Gastrocnemius medialis (tissue), 4 donors: ENCODE measurements around the gene XPNPEP2. TPM values are rescaled to one million over a fixed set of nuclear protein-coding genes. Genes with fewer than 3 reads are reported as not detected.
A peak's percentile ranks its signal among the peaks of the same experiment; 100 is the strongest.

ENCODE experiments used
- ATAC-seq, 2 donors: fragments of 150-250 bp; one replicate each; pipeline ENCODE4 v1.9.1; 2016
- DNase-seq, 2 donors: peaks; one replicate each; pipeline ENCODE4 v3.0.0-alpha.2; 2019
- H3K27ac ChIP-seq, 4 donors: fragments of 200-600 bp; sonication (generic); 1 replicate in 1 of 4; 2 replicates in 3 of 4; pipeline ENCODE4 v1.5.1; 2016 to 2018; ENCODE audit warnings: mild to moderate bottlenecking in 2 of 4, moderate library complexity in 1 of 4
- H3K27me3 ChIP-seq, 3 donors: fragments of 200-600 bp; sonication (generic) in 2 of 3; 1 replicate in 1 of 3; 2 replicates in 2 of 3; pipeline versions ENCODE4 v1.5.1 to v1.6.0; 2016 to 2019; ENCODE audit warnings: mild to moderate bottlenecking in 1 of 3, moderate library complexity in 1 of 3
- H3K36me3 ChIP-seq, 2 donors: fragments of 200-600 bp; sonication (generic) in 1 of 2; one replicate each; pipeline ENCODE4 v1.5.1; 2017 to 2018
- H3K4me1 ChIP-seq, 2 donors: fragments of 200-600 bp; sonication (generic) in 1 of 2; one replicate each; pipeline ENCODE4 v1.5.1; 2016 to 2017; ENCODE audit warnings: mild to moderate bottlenecking in 2 of 2
- H3K4me3 ChIP-seq, 4 donors: fragments of 200-600 bp; sonication (generic) in 3 of 4; 1 replicate in 1 of 4; 2 replicates in 3 of 4; pipeline ENCODE4 v1.5.1; 2016 to 2019; ENCODE audit warnings: mild to moderate bottlenecking in 2 of 4
- H3K9me3 ChIP-seq, 3 donors: fragments of 200-600 bp; sonication (generic) in 2 of 3; 1 replicate in 1 of 3; 2 replicates in 2 of 3; pipeline ENCODE4 v1.5.1; 2016 to 2019
- POLR2A ChIP-seq, 2 donors: fragments of 450-650 bp; IDR thresholded peaks; one replicate each; pipeline ENCODE4 v1.6.1; 2017; ENCODE audit warnings: antibody characterized with exemption in 2 of 2, mild to moderate bottlenecking in 2 of 2, moderate library complexity in 2 of 2
- in situ Hi-C, 4 donors: fragments of 200-750 bp; cut with MboI; loops; one replicate each; pipeline versions ENCODE4 v1.15.0 to v1.8.0; 2017; ENCODE audit warnings: low sequenced_read_pairs in 4 of 4
- intact Hi-C: fragments of 100-400 bp; cut with DNase I; formaldehyde crosslinking; loops from one replicate; pipeline ENCODE4 v1.15.1; 2023; ENCODE audit warnings: low total_unique reads
- total RNA-seq, 4 donors: library from RNA; depleted of rRNA; stranded (reverse); fragments of >200 nt; gene quantifications; one replicate each; pipeline versions ENCODE4 v1.1.0 to v1.2.3, GENCODE V29; 2016
- TF ChIP-seq, protein P1 (sequence below), 5 experiments: fragments of 450-650 bp in 3 of 5; fragments of 200-600 bp in 2 of 5; sonication (generic) in 2 of 5; IDR thresholded peaks in 4 of 5; conservative IDR thresholded peaks in 1 of 5; 1 replicate in 4 of 5; 2 replicates in 1 of 5; pipeline ENCODE4 v1.5.1; 2016 to 2019; ENCODE audit warnings: antibody characterized with exemption in 5 of 5, mild to moderate bottlenecking in 3 of 5, moderate library complexity in 3 of 5

The XPNPEP2 gene
- total RNA-seq, 4 donors from 2014 or later, result 0.15 to 2.0 (median 0.87) TPM

DNA sequence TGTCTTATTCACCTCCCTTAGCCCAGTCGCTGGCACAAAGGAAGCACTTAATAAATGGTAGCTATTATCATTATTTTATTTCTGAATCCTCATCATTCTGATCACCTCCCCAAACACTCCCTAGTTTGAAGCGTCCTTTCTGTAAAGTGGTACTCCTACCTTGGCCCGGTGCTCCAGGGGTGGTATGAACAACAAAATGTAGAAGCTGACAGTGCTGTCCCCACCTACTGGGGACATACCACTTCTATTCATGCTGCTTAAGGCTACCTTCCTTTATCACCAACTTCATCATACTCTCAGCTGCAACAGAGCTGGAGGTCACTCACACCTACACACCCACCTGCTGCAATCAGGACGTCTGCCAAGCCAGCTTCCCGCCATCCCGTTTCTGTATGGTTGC lies 43.2 kb upstream of the XPNPEP2 start:
- no peaks in the 10 kb centered on the region for H3K9me3 ChIP-seq
- ATAC-seq, result no peak
- intact Hi-C loops, result no loop called here
- no peak overlapping the region for H3K4me3 ChIP-seq
- H3K36me3 ChIP-seq, result no peaks in the 10 kb centered on the region
- H3K27me3 ChIP-seq, result no peaks in the 10 kb centered on the region
- in situ Hi-C loops, result no loop called here
- no peak overlapping the region for H3K27ac ChIP-seq
- DNase-seq, result no peak
- TF ChIP-seq, protein P1, sequence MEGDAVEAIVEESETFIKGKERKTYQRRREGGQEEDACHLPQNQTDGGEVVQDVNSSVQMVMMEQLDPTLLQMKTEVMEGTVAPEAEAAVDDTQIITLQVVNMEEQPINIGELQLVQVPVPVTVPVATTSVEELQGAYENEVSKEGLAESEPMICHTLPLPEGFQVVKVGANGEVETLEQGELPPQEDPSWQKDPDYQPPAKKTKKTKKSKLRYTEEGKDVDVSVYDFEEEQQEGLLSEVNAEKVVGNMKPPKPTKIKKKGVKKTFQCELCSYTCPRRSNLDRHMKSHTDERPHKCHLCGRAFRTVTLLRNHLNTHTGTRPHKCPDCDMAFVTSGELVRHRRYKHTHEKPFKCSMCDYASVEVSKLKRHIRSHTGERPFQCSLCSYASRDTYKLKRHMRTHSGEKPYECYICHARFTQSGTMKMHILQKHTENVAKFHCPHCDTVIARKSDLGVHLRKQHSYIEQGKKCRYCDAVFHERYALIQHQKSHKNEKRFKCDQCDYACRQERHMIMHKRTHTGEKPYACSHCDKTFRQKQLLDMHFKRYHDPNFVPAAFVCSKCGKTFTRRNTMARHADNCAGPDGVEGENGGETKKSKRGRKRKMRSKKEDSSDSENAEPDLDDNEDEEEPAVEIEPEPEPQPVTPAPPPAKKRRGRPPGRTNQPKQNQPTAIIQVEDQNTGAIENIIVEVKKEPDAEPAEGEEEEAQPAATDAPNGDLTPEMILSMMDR (IDR thresholded peaks at IDR 0.05 in 4 of 5, conservative IDR thresholded peaks at IDR 0.05 in 1 of 5), result no peak
- no peak for TF ChIP-seq POLR2A (IDR thresholded peaks at IDR 0.05)
- no peaks in the 10 kb centered on the region for H3K4me1 ChIP-seq

DNA sequence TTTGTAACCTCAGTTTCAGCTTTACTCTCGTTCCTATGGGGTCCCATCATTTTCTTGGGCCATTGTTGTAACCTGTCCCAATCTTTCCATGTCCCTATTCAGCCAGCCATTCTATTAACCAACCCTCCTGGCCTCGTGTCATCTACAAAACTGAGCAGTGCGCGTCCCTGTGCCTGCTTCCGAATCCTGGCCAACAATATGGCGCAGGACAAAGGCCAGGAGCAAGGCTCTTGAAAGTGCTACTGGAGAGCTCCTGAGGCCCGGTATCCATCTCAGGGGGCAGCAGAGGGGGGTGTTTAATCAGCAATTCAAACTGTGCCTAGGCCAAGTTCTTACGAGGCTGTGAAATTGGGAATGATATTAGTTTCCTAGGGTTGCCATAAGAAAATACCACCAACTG lies 42.8 kb upstream of the XPNPEP2 start:
- intact Hi-C loops, result no loop called here
- no peak for DNase-seq
- H3K4me3 ChIP-seq, result no peak overlapping the region
- no peaks in the 10 kb centered on the region for H3K4me1 ChIP-seq
- ATAC-seq, result no peak
- in situ Hi-C loops, result no loop called here
- no peaks in the 10 kb centered on the region for H3K36me3 ChIP-seq
- H3K27ac ChIP-seq, result no peak overlapping the region
- no peaks in the 10 kb centered on the region for H3K9me3 ChIP-seq
- TF ChIP-seq POLR2A (IDR thresholded peaks at IDR 0.05), result no peak
- TF ChIP-seq, protein P1 (IDR thresholded peaks at IDR 0.05 in 4 of 5, conservative IDR thresholded peaks at IDR 0.05 in 1 of 5), result no peak
- no peaks in the 10 kb centered on the region for H3K27me3 ChIP-seq

GRCh38 chrX:129696463-129697155 lies 42.2 kb upstream of the XPNPEP2 start:
- Histone ChIP-seq H3K27ac (no peak overlapping the region), H3K27me3 (no peaks in the 10 kb centered on the region), H3K4me1 (no peaks in the 10 kb centered on the region), H3K9me3 (no peaks in the 10 kb centered on the region), H3K36me3 (no peaks in the 10 kb centered on the region), H3K4me3 (no peak overlapping the region)
- intact Hi-C loops (no loop called here), in situ Hi-C loops (no loop called here)
- DNase-seq (no peak), ATAC-seq (no peak)
- TF ChIP-seq POLR2A (IDR thresholded peaks at IDR 0.05), result no peak
- TF ChIP-seq, protein P1 (IDR thresholded peaks at IDR 0.05 in 4 of 5, conservative IDR thresholded peaks at IDR 0.05 in 1 of 5), result no peak

GRCh38 chrX:129697204-129697829 lies 41.5 kb upstream of the XPNPEP2 start:
- Histone ChIP-seq H3K9me3 (no peaks in the 10 kb centered on the region), H3K27me3 (no peaks in the 10 kb centered on the region), H3K27ac (no peak overlapping the region), H3K4me1 (no peaks in the 10 kb centered on the region), H3K4me3 (no peak overlapping the region), H3K36me3 (no peaks in the 10 kb centered on the region)
- intact Hi-C loops (no loop called here), in situ Hi-C loops (no loop called here)
- TF ChIP-seq POLR2A (IDR thresholded peaks at IDR 0.05), result no peak
- TF ChIP-seq, protein P1 (IDR thresholded peaks at IDR 0.05 in 4 of 5, conservative IDR thresholded peaks at IDR 0.05 in 1 of 5), result no peak
- ATAC-seq (peak in 1 of 2 donors; percentile 64), DNase-seq (no peak)
